Fibroblast of mammary gland (primary cell): ENCODE results near the gene TICRR.

Source experiments
- DNase-seq: peaks from one replicate; pipeline ENCODE4 v3.0.0-alpha.2; 2010; ENCODE audit warnings: low read depth
- H3K4me3 ChIP-seq: 2 replicates; pipeline ENCODE4 v1.5.1; 2011; ENCODE audit warnings: low read depth, mild to moderate bottlenecking, low read length, moderate library complexity; ENCODE audit not compliant: control insufficient read depth
- TF ChIP-seq, protein P1 (sequence below): conservative IDR thresholded peaks from 2 replicates; pipeline ENCODE4 v1.5.1; 2011; ENCODE audit warnings: low read depth, low read length, inconsistent platforms; ENCODE audit not compliant: control insufficient read depth, insufficient read depth

Gene TICRR

DNA sequence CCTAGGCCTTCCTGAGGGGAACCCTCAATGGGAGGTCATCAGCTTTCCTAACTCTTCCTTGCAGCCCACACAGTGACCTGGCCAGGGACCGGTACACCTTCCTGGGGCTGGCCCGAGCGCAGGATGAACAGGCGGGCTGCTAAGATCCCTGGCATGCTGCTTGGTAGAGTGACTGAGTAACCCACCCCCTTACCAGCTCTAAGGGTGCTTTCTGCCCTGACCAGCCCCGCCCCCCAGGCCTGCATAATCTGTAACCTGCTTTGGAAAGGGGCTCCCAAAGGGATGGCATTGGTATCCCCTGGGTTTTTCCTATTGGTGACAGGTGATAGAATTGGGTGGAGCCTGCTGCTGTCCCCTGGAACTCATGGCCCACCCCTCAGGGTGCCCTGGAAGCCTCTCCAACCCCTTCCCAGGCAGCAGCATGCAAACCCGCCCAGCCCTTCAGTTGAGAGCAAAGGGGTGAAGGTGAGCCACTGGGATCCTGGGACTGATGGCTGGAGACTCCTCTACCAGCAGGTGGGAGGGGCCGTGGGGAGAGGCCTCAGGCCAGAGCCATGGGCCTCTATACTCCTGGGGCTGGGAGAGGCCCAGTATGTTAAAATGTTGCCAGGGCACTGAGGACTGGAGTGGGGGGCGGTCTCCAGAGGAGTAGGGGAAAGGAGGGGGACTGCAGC, 91.1 kb downstream of the TICRR start:
- peak overlapping the region; percentile 8 for H3K4me3 ChIP-seq
- DNase-seq = no peak

GRCh38 chr15:89666858-89667705, 91.8 kb downstream of the TICRR start:
- TF ChIP-seq, protein P1, sequence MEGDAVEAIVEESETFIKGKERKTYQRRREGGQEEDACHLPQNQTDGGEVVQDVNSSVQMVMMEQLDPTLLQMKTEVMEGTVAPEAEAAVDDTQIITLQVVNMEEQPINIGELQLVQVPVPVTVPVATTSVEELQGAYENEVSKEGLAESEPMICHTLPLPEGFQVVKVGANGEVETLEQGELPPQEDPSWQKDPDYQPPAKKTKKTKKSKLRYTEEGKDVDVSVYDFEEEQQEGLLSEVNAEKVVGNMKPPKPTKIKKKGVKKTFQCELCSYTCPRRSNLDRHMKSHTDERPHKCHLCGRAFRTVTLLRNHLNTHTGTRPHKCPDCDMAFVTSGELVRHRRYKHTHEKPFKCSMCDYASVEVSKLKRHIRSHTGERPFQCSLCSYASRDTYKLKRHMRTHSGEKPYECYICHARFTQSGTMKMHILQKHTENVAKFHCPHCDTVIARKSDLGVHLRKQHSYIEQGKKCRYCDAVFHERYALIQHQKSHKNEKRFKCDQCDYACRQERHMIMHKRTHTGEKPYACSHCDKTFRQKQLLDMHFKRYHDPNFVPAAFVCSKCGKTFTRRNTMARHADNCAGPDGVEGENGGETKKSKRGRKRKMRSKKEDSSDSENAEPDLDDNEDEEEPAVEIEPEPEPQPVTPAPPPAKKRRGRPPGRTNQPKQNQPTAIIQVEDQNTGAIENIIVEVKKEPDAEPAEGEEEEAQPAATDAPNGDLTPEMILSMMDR = no peak
- no peak overlapping the region for H3K4me3 ChIP-seq
- no peak for DNase-seq

More for the DNA sequence above, 91.1 kb downstream of the TICRR start:
- TF ChIP-seq, protein P1 = no peak

- DNase-seq = no peak
- TF ChIP-seq, protein P1 = no peak
- no peak overlapping the region for H3K4me3 ChIP-seq
These were observed 92.4 kb downstream of the TICRR start for GRCh38 chr15:89667706-89667960.

DNA sequence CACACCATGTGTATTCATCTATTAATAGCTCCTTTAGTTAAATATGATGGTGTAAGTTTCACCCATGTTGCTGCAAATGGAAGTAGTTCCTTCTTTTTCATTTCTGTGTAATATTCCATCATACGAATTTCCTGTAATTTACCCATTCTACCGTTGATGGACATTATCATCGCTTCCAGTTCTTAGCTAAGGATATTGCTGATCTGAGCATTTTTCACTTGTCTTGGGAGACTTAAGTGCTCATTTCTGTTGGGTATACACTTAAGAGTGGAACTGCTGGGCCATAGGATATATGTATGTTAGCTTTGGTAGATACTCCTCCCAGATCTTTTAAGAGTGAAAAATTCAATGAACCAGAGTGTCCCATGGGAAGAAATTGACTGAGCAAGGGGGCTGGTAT, 92.9 kb downstream of the TICRR start:
- H3K4me3 ChIP-seq = no peak overlapping the region
- TF ChIP-seq, protein P1 = no peak
- DNase-seq = no peak

DNA sequence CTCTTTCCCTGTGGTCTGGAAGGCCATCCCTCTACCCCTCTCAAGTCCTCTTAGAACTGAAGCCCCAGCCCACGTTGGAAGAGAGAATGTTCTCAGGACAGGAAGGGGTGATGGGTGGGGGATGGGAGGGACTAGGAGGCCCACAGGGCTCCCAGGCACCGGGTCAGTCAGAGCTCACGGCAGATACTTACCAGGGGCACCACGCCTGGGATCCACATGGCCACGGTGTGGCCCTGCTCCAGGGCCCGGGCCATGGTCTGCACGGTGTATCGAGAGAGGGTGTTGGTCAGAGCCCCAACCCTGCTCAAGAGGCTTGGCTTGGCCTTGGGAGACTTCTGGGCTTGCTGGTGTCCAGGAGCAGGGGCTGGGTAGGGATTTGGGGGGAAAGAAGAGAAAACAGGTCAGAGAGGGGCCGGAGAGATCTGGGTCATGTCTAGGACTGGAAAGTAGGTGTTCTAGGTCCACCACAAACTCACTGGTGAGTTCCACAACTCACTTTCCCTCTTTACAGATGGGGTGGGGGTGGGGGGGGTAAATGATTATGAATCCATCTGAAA, 94.1 kb downstream of the TICRR start:
- TF ChIP-seq, protein P1 = no peak
- no peak for DNase-seq
- no peak overlapping the region for H3K4me3 ChIP-seq

DNA sequence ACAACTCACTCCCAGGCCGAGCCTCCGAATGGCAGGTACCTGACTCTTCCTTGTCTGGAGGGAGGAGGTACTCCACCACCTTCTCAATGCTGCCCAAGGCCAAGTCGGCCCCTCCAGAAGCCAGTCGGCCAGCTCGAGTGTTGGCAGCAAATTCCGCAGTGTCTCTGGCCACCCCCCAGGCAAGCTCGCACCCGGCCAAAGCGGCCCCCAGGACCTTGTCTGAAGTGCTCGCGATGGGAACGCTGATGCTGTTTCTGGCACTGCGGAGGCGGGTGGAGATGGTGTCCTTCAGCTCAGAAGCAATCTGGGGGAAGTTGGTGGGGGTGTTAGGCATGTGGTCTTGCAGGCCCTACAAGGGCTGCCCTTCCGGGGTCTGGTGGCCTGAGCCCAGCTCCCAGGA, 94.7 kb downstream of the TICRR start:
- no peak overlapping the region for H3K4me3 ChIP-seq
- no peak for DNase-seq
- TF ChIP-seq, protein P1 = no peak
